WTC11 (cell line): Measurements from ENCODE around the gene FURIN. TPM values are rescaled to one million over a fixed set of nuclear protein-coding genes. Genes with fewer than 3 reads are reported as not detected.
A peak's percentile ranks its signal among the peaks of the same experiment; 100 is the strongest.

Experiments
- ATAC-seq: fragments of 200-7000 bp; cut with Tn5 transposase; 2 replicates; pipeline ENCODE4 v1.10.0; 2021; ENCODE audit warnings: mild to moderate bottlenecking, moderate library complexity
- CTCF ChIA-PET: fragments of 300-600 bp; sonication (Branson Sonifier 250); formaldehyde crosslinking; loops from one replicate; lab custom pipeline; 2021; ENCODE audit warnings: antibody characterized with exemption; lab: Charles Lee
- POLR2A ChIA-PET: fragments of 350-600 bp; sonication (Branson Sonifier 250); formaldehyde crosslinking; loops from one replicate; lab custom pipeline; 2021; ENCODE audit warnings: antibody characterized with exemption; lab: Charles Lee
- DNase-seq: peaks from one replicate; pipeline ENCODE4 v3.0.0; 2021; ENCODE audit warnings: low spot score
- H3K27ac Mint-ChIP-seq: 2 replicates; pipeline ENCODE4 v1.8.0; 2021; ENCODE audit warnings: mixed read lengths
- H3K27me3 Mint-ChIP-seq: 2 replicates; pipeline ENCODE4 v1.8.0; 2021; ENCODE audit warnings: low read depth, mild to moderate bottlenecking, moderate library complexity, mixed read lengths
- H3K36me3 Mint-ChIP-seq: 2 replicates; pipeline ENCODE4 v1.8.0; 2021; ENCODE audit warnings: mixed read lengths
- H3K4me1 Mint-ChIP-seq: 2 replicates; pipeline ENCODE4 v1.8.0; 2022; ENCODE audit warnings: mixed read lengths
- H3K4me3 Mint-ChIP-seq: 2 replicates; pipeline ENCODE4 v1.8.0; 2021; ENCODE audit warnings: mild to moderate bottlenecking, moderate library complexity, mixed read lengths
- H3K9me3 Mint-ChIP-seq: 2 replicates; pipeline ENCODE4 v1.8.0; 2021; ENCODE audit warnings: mixed read lengths
- ATF2 ChIP-seq: sonication (generic); formaldehyde crosslinking; IDR thresholded peaks from 2 replicates; pipeline ENCODE4 v1.8.1; 2022; ENCODE audit warnings: low read depth, missing genetic modification reagents, borderline replicate concordance
- IRF2 ChIP-seq: sonication (generic); formaldehyde crosslinking; IDR thresholded peaks from 2 replicates; pipeline ENCODE4 v1.8.0; 2022; ENCODE audit warnings: low read depth, missing genetic modification reagents, borderline replicate concordance
- MYBL2 ChIP-seq: sonication (generic); formaldehyde crosslinking; IDR thresholded peaks from 2 replicates; pipeline ENCODE4 v1.8.1; 2023; ENCODE audit warnings: mild to moderate bottlenecking, moderate library complexity, missing genetic modification reagents
- RELA ChIP-seq: sonication (generic); formaldehyde crosslinking; IDR thresholded peaks from 2 replicates; pipeline ENCODE4 v1.8.1; 2022; ENCODE audit warnings: missing genetic modification reagents, mild to moderate bottlenecking, borderline replicate concordance
- SP1 ChIP-seq: sonication (generic); formaldehyde crosslinking; conservative IDR thresholded peaks from 2 replicates; pipeline ENCODE4 v1.8.1; 2022; ENCODE audit warnings: missing genetic modification reagents
- TCF7 ChIP-seq: sonication (generic); formaldehyde crosslinking; IDR thresholded peaks from 2 replicates; pipeline ENCODE4 v1.8.0; 2022; ENCODE audit warnings: mild to moderate bottlenecking, low read depth, missing genetic modification reagents, moderate library complexity
- ZNF671 ChIP-seq: fragments of 250-450 bp; sonication (Bioruptor Pico); IDR thresholded peaks from 2 replicates; pipeline ENCODE4 v1.8.0; 2021; ENCODE audit warnings: mild to moderate bottlenecking
- total RNA-seq: library from RNA; stranded (reverse); gene quantifications from 3 replicates; pipeline ENCODE4 v1.2.3, GENCODE V29; 2021
- TF ChIP-seq, protein P1 (sequence below): sonication (generic); formaldehyde crosslinking; IDR thresholded peaks from 2 replicates; pipeline ENCODE4 v1.8.0; 2023; ENCODE audit warnings: missing genetic modification reagents
- TF ChIP-seq, protein P2 (sequence below): sonication (generic); formaldehyde crosslinking; IDR thresholded peaks from 2 replicates; pipeline ENCODE4 v1.8.1; 2022; ENCODE audit warnings: low read depth, mild to moderate bottlenecking, moderate library complexity, missing genetic modification reagents, borderline replicate concordance
- TF ChIP-seq, protein P3 (sequence below): sonication (generic); formaldehyde crosslinking; IDR thresholded peaks from 2 replicates; pipeline ENCODE4 v1.8.0; 2022; ENCODE audit warnings: missing genetic modification reagents
- TF ChIP-seq, protein P4 (sequence below): sonication (generic); formaldehyde crosslinking; IDR thresholded peaks from 2 replicates; pipeline ENCODE4 v1.8.1; 2023; ENCODE audit warnings: mild to moderate bottlenecking, missing genetic modification reagents
- TF ChIP-seq, protein P5 (sequence below): fragments of 250-450 bp; sonication (Bioruptor Pico); IDR thresholded peaks from 2 replicates; pipeline ENCODE4 v1.9.0; 2021; ENCODE audit warnings: mild to moderate bottlenecking, borderline replicate concordance

Gene FURIN
- total RNA-seq, 1 experiment from 2014 or later, result 46.3 TPM

- Mint-ChIP-seq H3K4me3 (no peak overlapping the region), H3K4me1 (no peaks in the 10 kb centered on the region), H3K9me3 (no peaks in the 10 kb centered on the region), H3K27ac (peak overlapping the region; percentile 36; the same call in 1 of the 2 replicates), H3K27me3 (no peaks in the 10 kb centered on the region; the same call in 1 of the 2 replicates), H3K36me3 (peaks cover 12% of the 10 kb centered on the region)
- TF ChIP-seq, protein P1, sequence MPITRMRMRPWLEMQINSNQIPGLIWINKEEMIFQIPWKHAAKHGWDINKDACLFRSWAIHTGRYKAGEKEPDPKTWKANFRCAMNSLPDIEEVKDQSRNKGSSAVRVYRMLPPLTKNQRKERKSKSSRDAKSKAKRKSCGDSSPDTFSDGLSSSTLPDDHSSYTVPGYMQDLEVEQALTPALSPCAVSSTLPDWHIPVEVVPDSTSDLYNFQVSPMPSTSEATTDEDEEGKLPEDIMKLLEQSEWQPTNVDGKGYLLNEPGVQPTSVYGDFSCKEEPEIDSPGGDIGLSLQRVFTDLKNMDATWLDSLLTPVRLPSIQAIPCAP (CRISPR knock-in tag), result no peak
- TF ChIP-seq, protein P2, sequence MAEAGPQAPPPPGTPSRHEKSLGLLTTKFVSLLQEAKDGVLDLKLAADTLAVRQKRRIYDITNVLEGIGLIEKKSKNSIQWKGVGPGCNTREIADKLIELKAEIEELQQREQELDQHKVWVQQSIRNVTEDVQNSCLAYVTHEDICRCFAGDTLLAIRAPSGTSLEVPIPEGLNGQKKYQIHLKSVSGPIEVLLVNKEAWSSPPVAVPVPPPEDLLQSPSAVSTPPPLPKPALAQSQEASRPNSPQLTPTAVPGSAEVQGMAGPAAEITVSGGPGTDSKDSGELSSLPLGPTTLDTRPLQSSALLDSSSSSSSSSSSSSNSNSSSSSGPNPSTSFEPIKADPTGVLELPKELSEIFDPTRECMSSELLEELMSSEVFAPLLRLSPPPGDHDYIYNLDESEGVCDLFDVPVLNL (CRISPR knock-in tag), result no peak
- TF ChIP-seq, protein P3, sequence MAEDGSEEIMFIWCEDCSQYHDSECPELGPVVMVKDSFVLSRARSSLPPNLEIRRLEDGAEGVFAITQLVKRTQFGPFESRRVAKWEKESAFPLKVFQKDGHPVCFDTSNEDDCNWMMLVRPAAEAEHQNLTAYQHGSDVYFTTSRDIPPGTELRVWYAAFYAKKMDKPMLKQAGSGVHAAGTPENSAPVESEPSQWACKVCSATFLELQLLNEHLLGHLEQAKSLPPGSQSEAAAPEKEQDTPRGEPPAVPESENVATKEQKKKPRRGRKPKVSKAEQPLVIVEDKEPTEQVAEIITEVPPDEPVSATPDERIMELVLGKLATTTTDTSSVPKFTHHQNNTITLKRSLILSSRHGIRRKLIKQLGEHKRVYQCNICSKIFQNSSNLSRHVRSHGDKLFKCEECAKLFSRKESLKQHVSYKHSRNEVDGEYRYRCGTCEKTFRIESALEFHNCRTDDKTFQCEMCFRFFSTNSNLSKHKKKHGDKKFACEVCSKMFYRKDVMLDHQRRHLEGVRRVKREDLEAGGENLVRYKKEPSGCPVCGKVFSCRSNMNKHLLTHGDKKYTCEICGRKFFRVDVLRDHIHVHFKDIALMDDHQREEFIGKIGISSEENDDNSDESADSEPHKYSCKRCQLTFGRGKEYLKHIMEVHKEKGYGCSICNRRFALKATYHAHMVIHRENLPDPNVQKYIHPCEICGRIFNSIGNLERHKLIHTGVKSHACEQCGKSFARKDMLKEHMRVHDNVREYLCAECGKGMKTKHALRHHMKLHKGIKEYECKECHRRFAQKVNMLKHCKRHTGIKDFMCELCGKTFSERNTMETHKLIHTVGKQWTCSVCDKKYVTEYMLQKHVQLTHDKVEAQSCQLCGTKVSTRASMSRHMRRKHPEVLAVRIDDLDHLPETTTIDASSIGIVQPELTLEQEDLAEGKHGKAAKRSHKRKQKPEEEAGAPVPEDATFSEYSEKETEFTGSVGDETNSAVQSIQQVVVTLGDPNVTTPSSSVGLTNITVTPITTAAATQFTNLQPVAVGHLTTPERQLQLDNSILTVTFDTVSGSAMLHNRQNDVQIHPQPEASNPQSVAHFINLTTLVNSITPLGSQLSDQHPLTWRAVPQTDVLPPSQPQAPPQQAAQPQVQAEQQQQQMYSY, result no peak
- no peak for TF ChIP-seq IRF2 (CRISPR knock-in tag)
- no peak for TF ChIP-seq TCF7 (CRISPR knock-in tag)
- no peak for TF ChIP-seq ATF2
- TF ChIP-seq ZNF671 (CRISPR knock-in tag), result no peak
- TF ChIP-seq, protein P4, sequence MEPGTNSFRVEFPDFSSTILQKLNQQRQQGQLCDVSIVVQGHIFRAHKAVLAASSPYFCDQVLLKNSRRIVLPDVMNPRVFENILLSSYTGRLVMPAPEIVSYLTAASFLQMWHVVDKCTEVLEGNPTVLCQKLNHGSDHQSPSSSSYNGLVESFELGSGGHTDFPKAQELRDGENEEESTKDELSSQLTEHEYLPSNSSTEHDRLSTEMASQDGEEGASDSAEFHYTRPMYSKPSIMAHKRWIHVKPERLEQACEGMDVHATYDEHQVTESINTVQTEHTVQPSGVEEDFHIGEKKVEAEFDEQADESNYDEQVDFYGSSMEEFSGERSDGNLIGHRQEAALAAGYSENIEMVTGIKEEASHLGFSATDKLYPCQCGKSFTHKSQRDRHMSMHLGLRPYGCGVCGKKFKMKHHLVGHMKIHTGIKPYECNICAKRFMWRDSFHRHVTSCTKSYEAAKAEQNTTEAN (CRISPR knock-in tag), result no peak
- TF ChIP-seq SP1 (CRISPR knock-in tag), result no peak
- TF ChIP-seq, protein P5, sequence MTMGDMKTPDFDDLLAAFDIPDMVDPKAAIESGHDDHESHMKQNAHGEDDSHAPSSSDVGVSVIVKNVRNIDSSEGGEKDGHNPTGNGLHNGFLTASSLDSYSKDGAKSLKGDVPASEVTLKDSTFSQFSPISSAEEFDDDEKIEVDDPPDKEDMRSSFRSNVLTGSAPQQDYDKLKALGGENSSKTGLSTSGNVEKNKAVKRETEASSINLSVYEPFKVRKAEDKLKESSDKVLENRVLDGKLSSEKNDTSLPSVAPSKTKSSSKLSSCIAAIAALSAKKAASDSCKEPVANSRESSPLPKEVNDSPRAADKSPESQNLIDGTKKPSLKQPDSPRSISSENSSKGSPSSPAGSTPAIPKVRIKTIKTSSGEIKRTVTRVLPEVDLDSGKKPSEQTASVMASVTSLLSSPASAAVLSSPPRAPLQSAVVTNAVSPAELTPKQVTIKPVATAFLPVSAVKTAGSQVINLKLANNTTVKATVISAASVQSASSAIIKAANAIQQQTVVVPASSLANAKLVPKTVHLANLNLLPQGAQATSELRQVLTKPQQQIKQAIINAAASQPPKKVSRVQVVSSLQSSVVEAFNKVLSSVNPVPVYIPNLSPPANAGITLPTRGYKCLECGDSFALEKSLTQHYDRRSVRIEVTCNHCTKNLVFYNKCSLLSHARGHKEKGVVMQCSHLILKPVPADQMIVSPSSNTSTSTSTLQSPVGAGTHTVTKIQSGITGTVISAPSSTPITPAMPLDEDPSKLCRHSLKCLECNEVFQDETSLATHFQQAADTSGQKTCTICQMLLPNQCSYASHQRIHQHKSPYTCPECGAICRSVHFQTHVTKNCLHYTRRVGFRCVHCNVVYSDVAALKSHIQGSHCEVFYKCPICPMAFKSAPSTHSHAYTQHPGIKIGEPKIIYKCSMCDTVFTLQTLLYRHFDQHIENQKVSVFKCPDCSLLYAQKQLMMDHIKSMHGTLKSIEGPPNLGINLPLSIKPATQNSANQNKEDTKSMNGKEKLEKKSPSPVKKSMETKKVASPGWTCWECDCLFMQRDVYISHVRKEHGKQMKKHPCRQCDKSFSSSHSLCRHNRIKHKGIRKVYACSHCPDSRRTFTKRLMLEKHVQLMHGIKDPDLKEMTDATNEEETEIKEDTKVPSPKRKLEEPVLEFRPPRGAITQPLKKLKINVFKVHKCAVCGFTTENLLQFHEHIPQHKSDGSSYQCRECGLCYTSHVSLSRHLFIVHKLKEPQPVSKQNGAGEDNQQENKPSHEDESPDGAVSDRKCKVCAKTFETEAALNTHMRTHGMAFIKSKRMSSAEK (CRISPR knock-in tag), result no peak
- no peak for TF ChIP-seq MYBL2 (CRISPR knock-in tag)
- no peak for TF ChIP-seq RELA
- no peak for ATAC-seq
- POLR2A ChIA-PET, result no interaction called here
- no peak for DNase-seq
- CTCF ChIA-PET, result interaction anchor here (0.6 to 3.8 kb wide), 3 partner anchors 17 to 133 kb away, joined by 4 to 24 read pairs (median 6); partner anchors contain the start of genes HDDC3 and UNC45A
Measured at GRCh38 chr15:90915216-90915807, 46.9 kb downstream of the FURIN start.
